HepG2 (cell line): ENCODE results near the gene RNF5. TPM values are rescaled to one million over a fixed set of nuclear protein-coding genes. Genes with fewer than 3 reads are reported as not detected.
"Not testable (repeated sequence)": the region's sequence is repeated elsewhere in the genome, so short reads cannot be mapped to it uniquely, and the experiment has no call there.

Experiments
- ATAC-seq: fragments of 200-7000 bp; cut with Tn5 transposase; 3 replicates; pipeline ENCODE4 v1.9.1; 2020; ENCODE audit warnings: mild to moderate bottlenecking, moderate library complexity
- BruUV-seq: library from RNA; stranded (reverse); fragments of 400-500 nt; replicated peaks from 2 replicates; lab custom pipeline; 2021; lab: Mats Ljungman, UMichigan
- CTCF ChIA-PET: fragments of 300-600 bp; formaldehyde crosslinking; extraction: SDS; loops from one replicate; lab custom pipeline; 2021; ENCODE audit warnings: low total read pairs, inconsistent platforms, low intra/inter-chr PET ratio; lab: Yijun Ruan, JAX
- POLR2A ChIA-PET: fragments of 350-600 bp; sonication (Branson Sonifier 250); formaldehyde crosslinking; loops from one replicate; lab custom pipeline; 2020; ENCODE audit warnings: antibody characterized with exemption, inconsistent platforms; lab: Yijun Ruan, JAX
- DNase-seq: peaks from one replicate; pipeline ENCODE4 v3.0.0-alpha.2; 2015; ENCODE audit warnings: low spot score
- FAIRE-seq: peaks from 3 replicates; lab custom pipeline; 2011; peaks lifted over from hg19 to GRCh38; lab: Jason Lieb, UNC
- H2AFZ ChIP-seq: one replicate; pipeline ENCODE4 v1.6.1; 2011; ENCODE audit warnings: low read length, inconsistent platforms
- H3K27ac ChIP-seq: fragments of 300-600 bp; 3 replicates; pipeline ENCODE4 v1.8.0; 2011; ENCODE audit warnings: mixed run types, mild to moderate bottlenecking, mixed read lengths, low read length, inconsistent platforms; ENCODE audit not compliant: insufficient read depth; ENCODE audit errors: extremely low read length
- H3K27me3 ChIP-seq, 2 experiments: fragments of 200-600 bp in 1 of 2; 2 replicates in 1 of 2; 3 replicates in 1 of 2; pipeline versions ENCODE4 v1.6.0 to v1.8.0; 2011; ENCODE audit warnings: low read length in 2 of 2, mild to moderate bottlenecking in 2 of 2, moderate library complexity in 2 of 2, inconsistent platforms in 1 of 2; ENCODE audit not compliant: insufficient read depth in 2 of 2, control insufficient read depth in 1 of 2
- H3K36me3 ChIP-seq, 2 experiments: fragments of 200-600 bp in 1 of 2; replicated peaks in 1 of 2; 2 replicates in 1 of 2; 3 replicates in 1 of 2; pipeline versions ENCODE4 v1.5.1 to v1.8.0; 2011; ENCODE audit warnings: low read length in 2 of 2, inconsistent platforms in 1 of 2; ENCODE audit not compliant: insufficient read depth in 2 of 2, control insufficient read depth in 1 of 2
- H3K4me1 ChIP-seq: 2 replicates; pipeline ENCODE4 v1.5.1; 2012; ENCODE audit warnings: low read length, inconsistent platforms; ENCODE audit not compliant: insufficient read depth
- H3K4me2 ChIP-seq: 2 replicates; pipeline ENCODE4 v1.6.0; 2011; ENCODE audit warnings: low read depth, low read length, inconsistent platforms
- H3K4me3 ChIP-seq, 3 experiments: fragments of 200-600 bp in 1 of 3; sonication (generic), shearing (Covaris generic) in 1 of 3; replicated peaks in 1 of 3; 2 replicates each; pipeline ENCODE4 v1.5.1; 2011 to 2016; ENCODE audit warnings: low read length in 3 of 3, inconsistent platforms in 2 of 3, low read depth in 2 of 3, mild to moderate bottlenecking in 2 of 3, control low read depth in 1 of 3, mixed read lengths in 1 of 3; ENCODE audit not compliant: insufficient read depth in 1 of 3
- H3K79me2 ChIP-seq: one replicate; pipeline ENCODE4 v1.6.1; 2011; ENCODE audit warnings: low read length, inconsistent platforms; ENCODE audit not compliant: insufficient read depth
- H3K9ac ChIP-seq: 2 replicates; pipeline ENCODE4 v1.6.0; 2011; ENCODE audit warnings: mild to moderate bottlenecking, low read depth, low read length, inconsistent platforms; ENCODE audit not compliant: insufficient read depth
- H3K9me3 ChIP-seq: 2 replicates; pipeline ENCODE4 v1.5.1; 2012; ENCODE audit warnings: mild to moderate bottlenecking, low read length
- H4K20me1 ChIP-seq: 2 replicates; pipeline ENCODE4 v1.6.0; 2011; ENCODE audit warnings: inconsistent platforms, mild to moderate bottlenecking, low read length, moderate library complexity; ENCODE audit not compliant: insufficient read depth
- CBX2 ChIP-seq, 2 experiments: fragments of 200-600 bp in 1 of 2; sonication (generic); formaldehyde crosslinking in 1 of 2; IDR thresholded peaks; 2 replicates each; pipeline versions ENCODE4 v1.7.0 to v1.8.1; 2018 to 2022; ENCODE audit warnings: low read depth in 2 of 2, low read length in 1 of 2, mild to moderate bottlenecking in 1 of 2, missing genetic modification reagents in 1 of 2
- FOXA1 ChIP-seq, 2 experiments: fragments of 450-650 bp in 1 of 2; sonication (generic) in 1 of 2; formaldehyde crosslinking in 1 of 2; IDR thresholded peaks; 2 replicates each; pipeline versions ENCODE4 v1.4.0 to v1.6.1; 2016 to 2020; ENCODE audit warnings: missing genetic modification reagents in 1 of 2
- HHEX ChIP-seq: IDR thresholded peaks from 2 replicates; pipeline ENCODE4 v1.6.1; 2016; ENCODE audit warnings: control low read depth
- MTERF4 ChIP-seq: sonication (generic); formaldehyde crosslinking; IDR thresholded peaks from 2 replicates; pipeline ENCODE4 v1.8.0; 2023; ENCODE audit warnings: mild to moderate bottlenecking, missing genetic modification reagents
- POLR2G ChIP-seq: fragments of 200-400 bp; formaldehyde crosslinking; IDR thresholded peaks from 2 replicates; pipeline ENCODE4 v1.6.1; 2018; ENCODE audit warnings: mild to moderate bottlenecking, low read depth, low read length, moderate library complexity
- PRMT3 ChIP-seq: sonication (generic); formaldehyde crosslinking; IDR thresholded peaks from 2 replicates; pipeline ENCODE4 v1.8.1; 2022; ENCODE audit warnings: low read depth, mild to moderate bottlenecking, moderate library complexity, missing genetic modification reagents, borderline replicate concordance
- ZNF251 ChIP-seq: sonication (generic); formaldehyde crosslinking; IDR thresholded peaks from 2 replicates; pipeline ENCODE4 v1.9.0; 2021; ENCODE audit warnings: mild to moderate bottlenecking, missing genetic modification reagents
- WGBS: methylation state at CpG from one replicate; pipeline ENCODE4 v1.1.6; 2017; ENCODE audit warnings: low lambda C conversion rate; 5-methylcytosine and 5-hydroxymethylcytosine counted together
- in situ Hi-C: cut with HindIII; loops from 2 replicates; pipeline ENCODE4 v1.10.0; 2017; ENCODE audit warnings: low pct_unique_long_range_greater_than_20kb; ENCODE audit not compliant: extremely low pct_ligation_motif_present
- intact Hi-C: fragments of 100-400 bp; cut with micrococcal nuclease; formaldehyde crosslinking; loops from one replicate; pipeline ENCODE4 v1.10.0; 2022; ENCODE audit not compliant: unreplicated experiment
- polyA plus RNA-seq, 8 experiments: library from polyadenylated mRNA; depleted of rRNA in 3 of 8; stranded (reverse) in 7 of 8; unstranded in 1 of 8; fragments of >200 nt; fragmentation: Illumina TruSeq in 4 of 8; extraction: Trizol in 4 of 8; gene quantifications; 2 replicates each; pipeline versions ENCODE4 v1.2.1 to v1.2.3, GENCODE V29; 2011 to 2016; ENCODE audit warnings: low read depth in 4 of 8, missing spikeins in 1 of 8, mixed read lengths in 1 of 8; ENCODE audit not compliant: insufficient read depth in 1 of 8
- total RNA-seq, 5 experiments: library from RNA; depleted of rRNA; stranded (reverse); fragments of >200 nt; fragmentation: Illumina TruSeq; extraction: Trizol; gene quantifications; 2 replicates each; pipeline ENCODE4 v1.2.3, GENCODE V29; 2016; ENCODE audit warnings: low read depth in 1 of 5

RNF5 gene
- total and polyA plus RNA-seq, 2 of the 13 experiments (the other 11 are each of a cell fraction or from before 2014, with no cell fraction given), result 98.0 to 131 TPM

GRCh38 chr6:32140420-32141046 lies 37.7 kb upstream of the RNF5 start (continued):
- TF ChIP-seq PRMT3 (CRISPR knock-in tag), result no peak
- no peak for TF ChIP-seq CBX2 (IDR thresholded peaks at IDR 0.05; ENCODE audit: low read depth, low read length)
- no peak for TF ChIP-seq CBX2 (CRISPR knock-in tag; IDR thresholded peaks at IDR 0.05; ENCODE audit: low read depth)
- no peak for TF ChIP-seq ZNF251 (CRISPR knock-in tag)
- TF ChIP-seq MTERF4 (CRISPR knock-in tag), result no peak
- no peak for TF ChIP-seq FOXA1 (IDR thresholded peaks at IDR 0.05)
- TF ChIP-seq FOXA1 (CRISPR knock-in tag; IDR thresholded peaks at IDR 0.05), result no peak
- TF ChIP-seq POLR2G, result no peak
- no peak for TF ChIP-seq HHEX (CRISPR knock-in tag)

GRCh38 chr6:32144238-32144637 lies 34.0 kb upstream of the RNF5 start:
- peaks cover 37% of the 10 kb centered on the region for H3K4me1 ChIP-seq
- H3K27me3 ChIP-seq, DNase-seq, CTCF ChIA-PET, intact Hi-C loops, H3K4me2 ChIP-seq, FAIRE-seq, BruUV-seq, H4K20me1 ChIP-seq, H3K79me2 ChIP-seq, H3K9me3 ChIP-seq, H2AFZ ChIP-seq, H3K36me3 ChIP-seq, H3K9ac ChIP-seq, ATAC-seq, H3K27ac ChIP-seq, H3K4me3 ChIP-seq, in situ Hi-C loops: not testable (repeated sequence)
- WGBS, result 50% methylated on average over 7 of the region's 7 CpGs
- POLR2A ChIA-PET, result interaction anchor here (1.1 to 1.2 kb wide), 2 partner anchors 9 to 15 kb away, joined by 3 to 4 read pairs; no protein-coding TSS in a partner anchor
